Hepatic stellate cell (primary cell): ENCODE data around the gene STIP1.

Experiments
- DNase-seq: peaks from one replicate; pipeline ENCODE4 v3.0.0; 2011; ENCODE audit warnings: low spot score

Gene STIP1

GRCh38 chr11:64223001-64223651, 37.2 kb downstream of the STIP1 start:
- no peak for DNase-seq

GRCh38 chr11:64224151-64224890, 38.4 kb downstream of the STIP1 start:
- no peak for DNase-seq

- DNase-seq, result no peak
Measured at GRCh38 chr11:64224891-64225607, 39.1 kb downstream of the STIP1 start.

GRCh38 chr11:64225608-64226506, 39.9 kb downstream of the STIP1 start, which contains the start of the genes NUDT22 and TRPT1:
Gene NUDT22, plus strand, starts transcription at chr11:64226274. Its CDS starts 379 bp downstream, at chr11:64226653.
Gene TRPT1, minus strand, starts transcription at chr11:64226186. Its CDS starts 326 bp downstream, at chr11:64225860.
- peak; percentile 95 for DNase-seq

GRCh38 chr11:64226507-64227051, 40.6 kb downstream of the STIP1 start:
- DNase-seq, result peak; percentile 43

- DNase-seq, result no peak
Measured at GRCh38 chr11:64227405-64227956, 41.5 kb downstream of the STIP1 start.

GRCh38 chr11:64229090-64229743, 43.2 kb downstream of the STIP1 start:
- no peak for DNase-seq

- DNase-seq, result no peak
Measured at GRCh38 chr11:64229744-64230170, 43.8 kb downstream of the STIP1 start.

GRCh38 chr11:64230171-64230984, 44.4 kb downstream of the STIP1 start, which contains the start of gene DNAJC4:
Gene DNAJC4, plus strand, starts transcription at chr11:64230548. Its CDS starts 307 bp downstream, at chr11:64230855.
- DNase-seq, result peak; percentile 81

GRCh38 chr11:64230985-64231365, 45.0 kb downstream of the STIP1 start:
- no peak for DNase-seq

- no peak for DNase-seq
Measured at GRCh38 chr11:64231546-64231945, 45.6 kb downstream of the STIP1 start.

GRCh38 chr11:64232182-64232966, 46.4 kb downstream of the STIP1 start:
- no peak for DNase-seq

GRCh38 chr11:64232967-64233315, 47.0 kb downstream of the STIP1 start:
- DNase-seq, result no peak

- peak; percentile 69 for DNase-seq
Measured at GRCh38 chr11:64233913-64234586, 48.1 kb downstream of the STIP1 start, which contains the start of gene VEGFB. Gene VEGFB, plus strand, starts transcription at chr11:64234584. Its CDS starts 250 bp downstream, at chr11:64234834.

GRCh38 chr11:64234647-64235379, 48.8 kb downstream of the STIP1 start:
- DNase-seq, result peak; percentile 51

GRCh38 chr11:64235437-64236161, 49.6 kb downstream of the STIP1 start:
- DNase-seq, result no peak

- DNase-seq, result no peak
Measured at GRCh38 chr11:64237484-64237951, 51.5 kb downstream of the STIP1 start.
